GM21825 (cell line): ENCODE results near the gene STK39.

ENCODE experiments used
- ATAC-seq: cut with Tn5 transposase; IDR thresholded peaks from one replicate; pipeline ENCODE4 v1.9.1; 2021; ENCODE audit warnings: mild to moderate bottlenecking, moderate library complexity; ENCODE audit not compliant: unreplicated experiment

The STK39 gene

DNA sequence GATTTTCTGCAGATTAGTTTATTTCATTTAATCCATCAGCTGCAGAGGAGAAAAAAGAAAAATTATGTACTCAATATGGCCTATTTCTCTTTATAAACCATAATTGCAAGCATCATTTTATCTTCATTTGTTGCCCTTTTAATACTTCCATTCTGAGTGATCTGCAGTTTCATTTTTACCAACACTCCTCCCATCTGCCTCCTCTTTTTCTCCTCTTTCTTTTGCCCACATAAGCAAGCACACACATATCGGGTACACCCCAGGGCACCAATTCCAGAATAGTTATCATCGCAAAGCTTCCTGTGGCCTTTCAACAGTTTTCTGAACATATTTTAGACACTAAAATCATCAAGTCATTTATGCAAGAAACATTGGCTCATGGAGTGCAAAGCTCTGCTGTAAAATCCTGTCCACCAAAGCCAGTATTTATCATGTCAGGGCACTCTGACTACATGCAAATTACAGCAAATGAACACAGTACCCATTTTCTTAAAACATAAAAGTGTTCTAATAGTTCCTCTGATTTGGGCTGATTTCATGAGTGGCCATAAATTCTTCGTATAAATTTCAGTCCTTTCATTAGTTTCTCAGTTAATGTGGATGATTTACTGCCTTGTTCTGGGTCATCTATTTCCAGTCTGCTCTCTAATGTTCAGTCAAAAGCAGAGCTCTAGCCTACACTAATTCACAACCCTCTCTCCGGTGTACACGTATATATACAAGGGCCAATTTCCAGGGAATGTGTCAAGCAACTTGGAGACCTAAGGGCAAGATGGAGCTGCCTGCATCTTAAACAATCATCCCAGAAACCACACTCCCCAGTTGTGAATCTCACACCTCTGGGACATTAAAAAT lies 281.3 kb downstream of the STK39 start:
- no peak for ATAC-seq

DNA sequence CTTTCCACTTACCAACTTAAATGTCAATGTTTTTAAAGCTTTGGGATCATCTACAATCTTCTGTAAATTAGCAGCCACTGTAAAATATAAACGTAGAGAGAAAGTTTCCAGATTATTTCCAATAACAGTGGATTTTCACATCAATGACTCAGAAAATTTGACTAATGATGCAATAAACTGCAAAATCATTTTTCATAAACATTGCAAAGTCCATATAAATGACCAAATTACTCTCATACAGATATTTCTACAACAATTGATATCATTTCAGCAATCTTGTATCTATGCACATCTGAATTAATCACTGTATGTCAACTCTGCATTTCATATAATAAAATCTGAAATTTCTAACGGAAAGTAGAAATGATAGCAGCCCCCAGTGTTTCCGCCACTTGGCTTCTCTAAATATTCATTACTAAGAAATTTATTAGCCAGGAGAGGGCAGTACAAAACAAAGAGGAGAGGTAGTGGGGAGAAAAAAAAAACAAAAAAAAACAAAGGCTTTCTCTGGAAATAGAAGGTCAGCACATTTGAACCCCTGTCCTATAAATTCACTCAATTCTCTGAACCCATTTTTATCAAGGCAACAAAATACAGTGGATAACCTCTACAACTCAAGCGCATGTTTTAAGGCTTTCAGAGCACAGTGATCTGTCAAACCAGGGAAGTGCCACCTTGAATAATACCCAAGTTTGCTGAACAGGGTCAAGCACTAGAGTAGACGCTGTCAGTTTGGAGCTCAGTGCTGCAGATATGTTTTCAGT lies 282.6 kb downstream of the STK39 start:
- no peak for ATAC-seq

- no peak for ATAC-seq
Measured at GRCh38 chr2:167963899-167964649, 283.3 kb downstream of the STK39 start.

- ATAC-seq, result no peak
Measured at GRCh38 chr2:167962436-167963226, 284.8 kb downstream of the STK39 start.

GRCh38 chr2:167961536-167962048 lies 285.8 kb downstream of the STK39 start:
- ATAC-seq, result no peak

DNA sequence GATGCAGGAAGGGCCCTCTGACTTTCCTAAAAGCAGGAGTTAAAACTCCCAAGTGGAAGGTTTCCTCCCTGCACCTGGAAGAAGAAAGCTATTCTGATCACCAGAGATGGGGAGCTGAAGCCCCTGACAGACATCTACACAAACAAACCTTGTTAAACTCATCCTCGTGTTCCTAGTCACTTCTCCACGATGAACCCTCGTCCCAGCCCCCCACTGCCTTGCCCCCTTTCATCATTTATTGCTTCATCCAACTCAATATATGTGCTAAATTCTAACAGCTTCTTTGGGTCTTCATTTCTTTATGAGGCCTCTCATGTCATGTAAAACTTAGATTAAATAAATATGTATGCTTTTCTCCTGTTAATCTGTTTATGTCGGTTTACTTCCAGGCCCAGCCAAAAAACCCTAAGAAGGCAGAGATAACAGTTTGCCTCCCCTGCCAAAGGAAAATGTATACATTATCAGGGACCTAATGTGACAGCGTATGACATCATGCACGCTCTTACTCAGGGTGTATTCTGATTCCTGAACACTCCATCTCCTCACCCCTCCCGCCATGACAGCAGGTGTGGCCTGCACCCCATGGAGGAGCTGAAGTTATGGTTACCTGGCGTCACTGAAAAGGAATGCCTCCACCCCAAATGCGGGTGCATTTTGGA lies 287.2 kb downstream of the STK39 start:
- ATAC-seq, result no peak

DNA sequence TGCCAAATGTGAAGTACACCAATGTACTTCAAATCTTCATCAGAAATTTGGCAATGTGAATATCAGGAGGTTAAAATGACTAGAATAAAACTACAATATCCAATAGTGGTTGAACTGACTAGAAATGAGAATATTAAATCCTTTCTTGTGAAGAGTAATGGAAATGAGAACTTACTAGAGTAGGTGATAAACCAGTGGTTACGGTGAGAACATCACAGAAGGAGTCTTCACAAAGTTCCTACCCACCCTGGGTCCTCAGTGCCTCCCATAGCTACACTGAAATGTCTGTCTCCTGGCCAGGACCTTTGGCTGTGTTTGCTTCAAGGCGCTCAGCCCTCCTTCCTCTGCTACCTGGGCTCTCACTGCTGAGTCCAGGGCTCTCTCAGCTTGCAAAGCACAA lies 289.7 kb downstream of the STK39 start:
- no peak for ATAC-seq

GRCh38 chr2:167955264-167955906 lies 292.0 kb downstream of the STK39 start:
- no peak for ATAC-seq

DNA sequence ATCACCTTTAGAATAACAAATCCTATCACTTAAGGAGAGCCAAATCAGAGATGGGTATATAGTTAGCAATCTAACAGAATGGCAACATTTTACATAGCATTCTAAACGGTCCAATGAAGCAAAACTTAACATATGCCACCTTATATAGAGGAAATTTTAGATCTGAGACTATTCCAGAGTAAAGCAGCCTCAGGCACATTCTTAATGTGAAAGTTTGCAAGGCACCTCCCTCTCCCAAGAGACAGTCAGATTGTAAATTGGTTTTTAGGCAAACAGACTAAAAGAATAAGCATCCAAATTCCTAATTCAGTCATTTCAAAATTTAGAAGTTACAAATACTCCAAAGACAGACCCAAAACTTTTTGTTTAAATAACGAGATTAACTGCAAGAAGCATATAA lies 292.9 kb downstream of the STK39 start:
- no peak for ATAC-seq

DNA sequence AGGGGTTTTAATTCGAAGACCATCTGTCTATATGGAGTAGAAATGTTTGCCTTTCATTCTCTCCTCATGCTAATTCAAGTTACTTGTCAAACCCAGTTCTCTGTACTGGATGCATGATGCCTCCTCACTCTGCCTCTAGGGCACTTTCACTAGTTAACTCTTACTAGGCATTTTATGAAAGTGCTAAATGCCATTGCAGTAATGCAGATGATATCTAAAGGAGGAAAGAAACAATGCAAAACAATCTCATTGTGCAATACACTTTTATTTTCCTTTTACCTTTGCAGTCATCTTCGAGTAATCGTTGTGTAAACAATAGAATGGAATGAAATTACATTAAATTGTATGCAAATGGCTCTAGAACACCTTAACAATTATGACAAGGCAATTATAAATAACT lies 293.6 kb downstream of the STK39 start:
- no peak for ATAC-seq

DNA sequence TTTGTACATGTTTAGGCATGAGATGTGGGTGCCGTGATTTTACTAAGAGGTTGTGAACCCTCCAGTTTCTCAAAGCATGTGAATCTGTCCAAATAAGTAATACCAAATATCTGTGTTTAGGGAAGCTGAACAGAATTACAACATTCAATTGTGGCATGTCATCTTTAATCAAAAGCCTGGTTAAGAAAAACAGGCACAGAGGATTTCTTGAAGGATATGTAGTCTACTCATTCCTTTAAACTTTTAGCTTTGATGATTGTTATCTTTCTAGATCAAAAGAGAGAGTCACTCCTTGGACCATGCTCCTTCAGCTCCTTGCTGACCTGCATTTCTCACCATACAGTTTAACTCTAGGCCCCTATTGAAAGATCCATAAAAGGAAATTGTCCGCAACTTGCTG lies 296.8 kb downstream of the STK39 start:
- no peak for ATAC-seq

DNA sequence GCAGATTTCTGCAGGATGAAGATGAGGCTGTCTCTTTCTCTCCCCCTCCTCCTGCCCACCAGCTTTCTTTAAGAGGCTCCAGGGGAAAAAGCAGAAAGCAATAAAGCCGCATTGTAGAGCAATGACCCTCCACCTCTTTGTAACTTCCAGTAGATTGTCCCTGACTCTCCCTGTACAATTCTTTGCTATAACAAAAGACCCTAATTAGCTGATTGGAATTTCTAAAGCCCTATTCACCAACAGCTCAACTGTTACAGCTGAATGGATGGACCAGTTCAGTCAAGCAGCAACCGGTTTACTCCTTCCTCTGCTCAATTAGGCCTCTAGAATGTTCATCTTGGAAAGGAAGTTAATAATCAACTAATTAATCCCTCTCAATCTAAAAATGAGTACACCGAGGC lies 301.0 kb downstream of the STK39 start:
- ATAC-seq, result no peak

GRCh38 chr2:167945660-167946368 lies 301.6 kb downstream of the STK39 start:
- no peak for ATAC-seq

DNA sequence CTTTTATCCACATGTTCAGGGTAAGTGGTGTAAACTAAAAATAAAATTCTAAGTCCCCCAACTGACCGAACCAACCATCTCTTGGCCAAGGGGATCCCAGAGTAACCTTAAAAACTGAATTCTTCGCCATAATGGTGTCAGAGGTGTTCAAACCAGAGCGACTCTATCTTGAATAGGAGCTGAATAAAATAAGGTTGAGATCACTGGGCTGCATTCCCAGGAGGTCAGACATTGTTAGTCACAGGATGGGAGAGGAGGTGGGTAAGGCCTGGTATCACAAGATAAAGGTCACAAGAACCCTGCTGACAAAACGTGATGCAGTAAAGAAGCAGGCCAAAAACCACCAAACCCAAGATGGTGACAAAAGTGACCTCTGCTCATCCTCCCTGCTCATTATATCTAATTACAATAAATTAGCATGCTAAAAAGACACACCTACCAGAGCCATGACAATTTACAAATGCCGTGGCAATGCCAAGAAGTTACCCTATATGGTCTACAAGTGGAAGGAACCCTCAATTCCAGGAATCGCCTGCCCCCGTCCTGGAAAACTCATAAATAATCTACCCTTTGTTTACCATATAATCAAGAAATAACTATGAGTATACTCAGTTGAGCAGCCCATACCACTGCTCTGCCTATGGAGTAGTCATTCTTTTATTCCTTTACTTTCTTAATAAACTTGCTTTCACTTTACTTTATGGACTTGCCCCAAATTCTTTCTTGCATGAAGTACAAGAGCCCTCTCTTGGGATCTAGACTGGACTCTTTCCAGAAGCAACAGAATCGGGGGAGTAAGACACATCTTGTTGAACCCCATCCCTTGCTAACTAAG lies 302.4 kb downstream of the STK39 start:
- ATAC-seq, result no peak

- ATAC-seq, result no peak
Measured at GRCh38 chr2:167943897-167944296, 303.5 kb downstream of the STK39 start.

GRCh38 chr2:167943368-167943767 lies 304.0 kb downstream of the STK39 start:
- ATAC-seq, result no peak

DNA sequence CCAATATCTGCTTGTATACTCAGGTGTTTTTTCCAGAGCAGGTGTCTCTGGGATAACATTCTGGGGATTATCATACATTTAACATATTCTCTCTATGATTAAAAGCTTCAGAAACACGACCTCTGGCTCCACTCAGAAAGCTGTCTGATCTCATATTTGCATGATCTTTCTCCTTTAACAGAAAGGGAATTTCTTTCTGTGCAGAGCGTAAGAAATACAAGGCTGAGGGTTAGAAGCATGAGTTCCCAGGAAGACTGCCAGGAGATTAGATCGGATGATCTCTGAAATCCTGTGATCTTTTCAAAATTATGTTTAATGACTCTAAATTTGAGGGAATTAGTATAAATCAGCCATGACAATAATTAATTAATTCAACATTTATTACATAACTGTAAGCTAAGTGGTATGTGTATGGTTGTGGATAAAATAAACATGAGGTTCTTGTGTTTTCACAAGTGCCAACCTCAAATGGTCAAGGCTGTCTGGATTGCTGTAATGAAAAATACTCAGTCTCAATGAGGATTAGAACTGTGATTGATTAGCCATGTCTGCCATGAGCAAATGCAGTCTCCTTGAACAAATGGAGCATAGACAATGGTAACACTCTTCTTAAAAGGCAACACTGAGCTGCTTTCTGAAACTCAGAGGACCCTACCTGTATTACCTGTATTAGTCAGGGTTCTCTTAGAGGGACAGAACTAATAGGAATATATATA lies 304.9 kb downstream of the STK39 start:
- ATAC-seq, result no peak
